IMR-90 (cell line): Measurements from ENCODE around the gene PTPN4. TPM values are rescaled to one million over a fixed set of nuclear protein-coding genes. Genes with fewer than 3 reads are reported as not detected.

Experiments used
- ATAC-seq: fragments of 200-7000 bp; cut with Tn5 transposase; 2 replicates; pipeline ENCODE4 v1.9.1; 2020; ENCODE audit warnings: low read depth, mild to moderate bottlenecking, moderate library complexity
- BruUV-seq: library from RNA; stranded (reverse); fragments of 400-500 nt; replicated peaks from 2 replicates; lab custom pipeline; 2021; lab: Mats Ljungman, UMichigan
- CTCF ChIA-PET: fragments of 300-600 bp; formaldehyde crosslinking; extraction: SDS; loops from one replicate; lab custom pipeline; 2021; ENCODE audit warnings: antibody characterized with exemption; lab: Yijun Ruan, JAX
- POLR2A ChIA-PET: fragments of 300-600 bp; sonication (Branson Sonifier 250); formaldehyde crosslinking; loops from one replicate; lab custom pipeline; 2022; ENCODE audit warnings: antibody characterized with exemption; ENCODE audit not compliant: unreplicated experiment; lab: Charles Lee
- DNase-seq: peaks from one replicate; pipeline ENCODE4 v3.0.0; 2013
- H2AFZ ChIP-seq: replicated peaks from 2 replicates; pipeline ENCODE3; 2013; ENCODE audit warnings: low read length, mild to moderate bottlenecking; ENCODE audit not compliant: poor library complexity
- H2AK5ac ChIP-seq: 2 replicates; pipeline ENCODE4 v1.6.1; 2013; ENCODE audit warnings: low read depth, low read length, inconsistent platforms
- H2AK9ac ChIP-seq: replicated peaks from 2 replicates; pipeline ENCODE3; 2013; ENCODE audit warnings: mild to moderate bottlenecking, low read depth, low read length, moderate library complexity; ENCODE audit not compliant: poor library complexity
- H2BK120ac ChIP-seq: 2 replicates; pipeline ENCODE4 v1.6.1; 2013; ENCODE audit warnings: low read depth, low read length, inconsistent platforms
- H2BK15ac ChIP-seq: 3 replicates; pipeline ENCODE4 v1.6.1; 2013; ENCODE audit warnings: low read depth, low read length, inconsistent platforms
- H2BK20ac ChIP-seq: 2 replicates; pipeline ENCODE4 v1.6.1; 2013; ENCODE audit warnings: low read depth, mild to moderate bottlenecking, inconsistent platforms, low read length, moderate library complexity
- H2BK5ac ChIP-seq: 2 replicates; pipeline ENCODE4 v1.6.1; 2013; ENCODE audit warnings: mild to moderate bottlenecking, low read depth, low read length, inconsistent platforms; ENCODE audit not compliant: poor library complexity, severe bottlenecking
- H3K14ac ChIP-seq: replicated peaks from 2 replicates; pipeline ENCODE4 v1.6.1; 2013; ENCODE audit warnings: low read depth, low read length, inconsistent platforms
- H3K18ac ChIP-seq: 2 replicates; pipeline ENCODE4 v1.6.1; 2013; ENCODE audit warnings: low read depth, low read length, control low read depth
- H3K23ac ChIP-seq: 2 replicates; pipeline ENCODE4 v1.6.1; 2013; ENCODE audit warnings: low read depth, low read length, inconsistent platforms
- H3K27ac ChIP-seq: 2 replicates; pipeline ENCODE4 v1.5.1; 2013; ENCODE audit warnings: mild to moderate bottlenecking, control low read depth, low read length; ENCODE audit not compliant: insufficient read depth
- H3K27me3 ChIP-seq: 2 replicates; pipeline ENCODE4 v1.6.1; 2013; ENCODE audit warnings: low read length; ENCODE audit not compliant: control insufficient read depth, insufficient read depth
- H3K36me3 ChIP-seq: 2 replicates; pipeline ENCODE4 v1.6.1; 2013; ENCODE audit warnings: low read length, mixed read lengths; ENCODE audit not compliant: control insufficient read depth, insufficient read depth
- H3K4ac ChIP-seq: 2 replicates; pipeline ENCODE4 v1.6.1; 2013; ENCODE audit warnings: low read depth, low read length, inconsistent platforms
- H3K4me1 ChIP-seq: 2 replicates; pipeline ENCODE4 v1.6.1; 2013; ENCODE audit warnings: low read length, mixed read lengths; ENCODE audit not compliant: control insufficient read depth, insufficient read depth
- H3K4me2 ChIP-seq: 2 replicates; pipeline ENCODE4 v1.6.1; 2013; ENCODE audit warnings: low read depth, mild to moderate bottlenecking, control low read depth, low read length, moderate library complexity
- H3K4me3 ChIP-seq: 2 replicates; pipeline ENCODE4 v1.5.1; 2013; ENCODE audit warnings: low read depth, mild to moderate bottlenecking, control low read depth, low read length, moderate library complexity; ENCODE audit not compliant: insufficient read depth
- H3K56ac ChIP-seq: 2 replicates; pipeline ENCODE4 v1.6.1; 2013; ENCODE audit warnings: low read length, inconsistent platforms; ENCODE audit not compliant: insufficient read depth; ENCODE audit errors: extremely low read depth
- H3K79me1 ChIP-seq, 2 experiments: 2 replicates each; pipeline ENCODE4 v1.6.1; 2013; ENCODE audit warnings: low read length in 2 of 2, inconsistent platforms in 1 of 2, low read depth in 1 of 2
- H3K9ac ChIP-seq: 2 replicates; pipeline ENCODE4 v1.6.1; 2013; ENCODE audit warnings: low read depth, low read length, control low read depth
- H3K9me1 ChIP-seq: 2 replicates; pipeline ENCODE4 v1.6.1; 2013; ENCODE audit warnings: low read length, inconsistent platforms; ENCODE audit not compliant: insufficient read depth
- H3K9me3 ChIP-seq: 2 replicates; pipeline ENCODE4 v1.6.1; 2013; ENCODE audit warnings: low read length; ENCODE audit not compliant: control insufficient read depth, insufficient read depth
- H4K20me1 ChIP-seq: 2 replicates; pipeline ENCODE4 v1.6.1; 2013; ENCODE audit warnings: low read length, inconsistent platforms; ENCODE audit not compliant: insufficient read depth
- H4K5ac ChIP-seq: 2 replicates; pipeline ENCODE4 v1.6.1; 2013; ENCODE audit warnings: mild to moderate bottlenecking, low read depth, low read length, control low read depth
- H4K8ac ChIP-seq, 2 experiments: 2 replicates each; pipeline ENCODE4 v1.6.1; 2013; ENCODE audit warnings: low read depth in 2 of 2, low read length in 2 of 2, control low read depth in 1 of 2, inconsistent platforms in 1 of 2
- H4K91ac ChIP-seq: 2 replicates; pipeline ENCODE4 v1.6.1; 2013; ENCODE audit warnings: low read depth, low read length, inconsistent platforms; ENCODE audit not compliant: insufficient read depth
- BHLHE40 ChIP-seq: fragments of 150-350 bp; IDR thresholded peaks from 2 replicates; pipeline ENCODE4 v1.6.1; 2016; ENCODE audit warnings: mild to moderate bottlenecking, low read depth, low read length
- CEBPB ChIP-seq: IDR thresholded peaks from 2 replicates; pipeline ENCODE4 v1.6.1; 2012; ENCODE audit warnings: low read depth, low read length, improper control_type of control experiment
- CHD1 ChIP-seq: IDR thresholded peaks from 2 replicates; pipeline ENCODE4 v1.6.1; 2012; ENCODE audit warnings: low read depth, low read length, improper control_type of control experiment
- CTCF ChIP-seq: conservative IDR thresholded peaks from 2 replicates; pipeline ENCODE4 v1.5.1; 2012; ENCODE audit warnings: mild to moderate bottlenecking, low read depth, low read length, improper control_type of control experiment
- MAFK ChIP-seq: IDR thresholded peaks from 2 replicates; pipeline ENCODE4 v1.6.1; 2012; ENCODE audit warnings: low read depth, low read length, improper control_type of control experiment
- MAZ ChIP-seq: IDR thresholded peaks from 2 replicates; pipeline ENCODE4 v1.6.1; 2012; ENCODE audit warnings: low read depth, mild to moderate bottlenecking, low read length, improper control_type of control experiment, moderate library complexity, borderline replicate concordance
- RAD21 ChIP-seq: IDR thresholded peaks from 2 replicates; pipeline ENCODE4 v1.6.1; 2012; ENCODE audit warnings: low read length, improper control_type of control experiment
- RCOR1 ChIP-seq: IDR thresholded peaks from 2 replicates; pipeline ENCODE4 v1.6.1; 2012; ENCODE audit warnings: mild to moderate bottlenecking, low read length, improper control_type of control experiment; ENCODE audit not compliant: insufficient replicate concordance
- RFX5 ChIP-seq: IDR thresholded peaks from 2 replicates; pipeline ENCODE4 v1.8.0; 2012; ENCODE audit warnings: low read depth, mild to moderate bottlenecking, low read length, moderate library complexity
- SMC3 ChIP-seq: fragments of 150-350 bp; IDR thresholded peaks from 2 replicates; pipeline ENCODE4 v1.6.1; 2016; ENCODE audit warnings: low read depth, mild to moderate bottlenecking, antibody characterized with exemption, low read length, moderate library complexity
- USF2 ChIP-seq: fragments of 150-350 bp; IDR thresholded peaks from 2 replicates; pipeline ENCODE4 v1.6.1; 2017; ENCODE audit warnings: mild to moderate bottlenecking, antibody characterized with exemption, low read length, low read depth
- WGBS, 2 experiments: methylation state at CpG; one replicate each; pipeline versions ENCODE4 v1.1.5 to v1.1.7; 2013; ENCODE audit warnings: missing lambda C conversion rate in 2 of 2; ENCODE audit not compliant: insufficient read length in 1 of 2; ENCODE audit errors: extremely low coverage in 2 of 2; 5-methylcytosine and 5-hydroxymethylcytosine counted together
- dilution Hi-C: fragments of 300-500 bp; cut with HindIII; formaldehyde crosslinking; loops from one replicate; pipeline ENCODE4 v1.14.3; 2018; ENCODE audit warnings: low sequenced_read_pairs; ENCODE audit not compliant: unreplicated experiment
- in situ Hi-C: fragments of 300-500 bp; cut with MboI; formaldehyde crosslinking; loops from 3 replicates; pipeline ENCODE4 v1.14.3; 2019; ENCODE audit warnings: low sequenced_read_pairs, inconsistent platforms, mixed read lengths
- intact Hi-C: fragments of 100-400 bp; cut with micrococcal nuclease; formaldehyde crosslinking; loops from 2 replicates; pipeline ENCODE4 v1.10.0; 2022
- polyA plus RNA-seq, 3 experiments: library from polyadenylated mRNA; depleted of rRNA; stranded (reverse); fragments of >200 nt; gene quantifications; 2 replicates each; pipeline ENCODE4 v1.2.3, GENCODE V29; 2012; ENCODE audit warnings: low replicate concordance in 1 of 3
- total RNA-seq: library from RNA; depleted of rRNA; stranded (reverse); fragments of >200 nt; gene quantifications from 2 replicates; pipeline ENCODE4 v1.2.3, GENCODE V29; 2012
- TF ChIP-seq, protein P1 (sequence below): fragments of 150-350 bp; IDR thresholded peaks from 2 replicates; pipeline ENCODE4 v1.6.1; 2016; ENCODE audit warnings: low read depth, mild to moderate bottlenecking, low read length, moderate library complexity, borderline replicate concordance

PTPN4 gene
- total and polyA plus RNA-seq, 2 of the 4 experiments (the other 2 are of a cell fraction) = 2.9 to 19.2 TPM

DNA sequence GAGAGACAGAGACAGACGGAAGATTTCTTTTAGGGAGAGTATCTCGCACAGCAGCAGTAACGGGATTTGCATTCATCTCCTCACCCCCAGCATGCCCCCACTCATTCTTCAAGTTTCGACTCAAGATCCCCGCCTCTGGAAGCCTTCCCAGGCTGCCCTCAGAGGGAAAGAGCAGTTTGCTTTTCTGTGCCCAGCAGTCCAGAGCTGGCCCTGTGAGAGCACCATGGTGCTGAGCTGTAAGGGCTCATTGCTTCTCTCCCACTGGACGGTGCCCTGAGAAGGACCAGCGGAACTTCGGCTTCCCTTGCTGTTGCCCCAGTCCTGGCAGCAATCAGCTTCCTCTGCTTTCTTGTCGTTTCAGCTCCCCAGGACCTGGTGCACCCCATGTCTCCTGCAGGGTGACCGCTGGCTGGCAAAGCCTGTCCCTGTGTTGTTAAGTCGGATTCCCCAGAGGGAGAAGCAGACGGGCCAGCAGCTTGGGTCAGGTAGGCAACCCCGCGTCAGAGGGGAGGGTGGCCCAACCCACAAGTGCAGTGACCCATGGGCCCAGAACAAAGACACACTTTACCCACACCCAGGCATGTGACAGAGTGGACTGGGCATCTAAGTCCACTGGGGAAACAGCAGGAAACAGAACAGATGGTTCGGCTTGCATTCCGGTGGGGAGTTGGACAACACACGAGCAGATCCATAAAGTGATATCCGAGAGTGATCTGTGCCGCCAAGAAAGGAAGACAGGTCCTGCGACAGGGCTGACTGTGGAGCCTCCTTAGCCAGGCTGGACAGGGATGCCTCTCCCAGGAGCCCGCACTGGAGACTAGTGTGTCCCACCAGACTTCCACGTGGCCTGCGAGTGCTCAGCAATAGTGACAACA lies 44.1 kb upstream of the PTPN4 start (continued):
- no peak for TF ChIP-seq RFX5

GRCh38 chr2:119716284-119716672 lies 43.4 kb upstream of the PTPN4 start:
- ChIA-PET POLR2A (no interaction called here), CTCF (interaction anchor here (0.9 kb wide), 1 partner anchor 13 kb away, joined by 3 read pairs; no protein-coding TSS in a partner anchor)
- peaks cover 44% of the 10 kb centered on the region for H3K27me3 ChIP-seq

More at GRCh38 chr2:119716284-119716672, 43.4 kb upstream of the PTPN4 start:
- H4K8ac ChIP-seq = no peak overlapping the region
- in situ Hi-C loops = no loop called here
- no peak overlapping the region for H2BK5ac ChIP-seq
- no TSS peak for BruUV-seq
- H3K56ac ChIP-seq = no peak overlapping the region
- 0 out of 2 replicates have a peak, but pooled peaks cover 3% of the 10 kb centered on the region for H3K4me1 ChIP-seq
- no peak for ATAC-seq
- H3K4me3 ChIP-seq = no peak overlapping the region
- no peak overlapping the region for H2AFZ ChIP-seq
- H2BK120ac ChIP-seq = no peak overlapping the region
- no peak overlapping the region for H2BK20ac ChIP-seq
- H4K91ac ChIP-seq = no peak overlapping the region
- H2BK15ac ChIP-seq = no peak overlapping the region
- intact Hi-C loops = no loop called here
- H3K4me2 ChIP-seq = no peak overlapping the region
- no peak overlapping the region for H3K4ac ChIP-seq
- WGBS, 2 experiments = 53% methylated on average over 2 of the region's 6 CpGs; no CpG with 5 or more reads in 1 of the 2 experiments
- DNase-seq = no peak
- no peaks in the 10 kb centered on the region for H3K36me3 ChIP-seq
- dilution Hi-C loops = no loop called here
- H3K23ac ChIP-seq = no peak overlapping the region
- no peak overlapping the region for H3K18ac ChIP-seq
- no peaks in the 10 kb centered on the region for H4K20me1 ChIP-seq
- H3K79me1 ChIP-seq = no peaks in the 10 kb centered on the region
- no peak overlapping the region for H4K5ac ChIP-seq
- H2AK5ac ChIP-seq = no peak overlapping the region
- no peak overlapping the region for H3K14ac ChIP-seq
- 0 out of 2 replicates have a peak, but pooled peaks cover 3% of the 10 kb centered on the region for H3K9me1 ChIP-seq
- no peak overlapping the region for H2AK9ac ChIP-seq
- TF ChIP-seq, protein P1, sequence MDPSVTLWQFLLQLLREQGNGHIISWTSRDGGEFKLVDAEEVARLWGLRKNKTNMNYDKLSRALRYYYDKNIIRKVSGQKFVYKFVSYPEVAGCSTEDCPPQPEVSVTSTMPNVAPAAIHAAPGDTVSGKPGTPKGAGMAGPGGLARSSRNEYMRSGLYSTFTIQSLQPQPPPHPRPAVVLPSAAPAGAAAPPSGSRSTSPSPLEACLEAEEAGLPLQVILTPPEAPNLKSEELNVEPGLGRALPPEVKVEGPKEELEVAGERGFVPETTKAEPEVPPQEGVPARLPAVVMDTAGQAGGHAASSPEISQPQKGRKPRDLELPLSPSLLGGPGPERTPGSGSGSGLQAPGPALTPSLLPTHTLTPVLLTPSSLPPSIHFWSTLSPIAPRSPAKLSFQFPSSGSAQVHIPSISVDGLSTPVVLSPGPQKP = no peak
- TF ChIP-seq MAFK (no peak), CHD1 (no peak), RCOR1 (no peak), SMC3 (no peak), RAD21 (no peak), USF2 (no peak), MAZ (no peak), BHLHE40 (no peak), RFX5 (no peak), CTCF (no peak), CEBPB (no peak)
- H3K9ac ChIP-seq = no peak overlapping the region
- H3K27ac ChIP-seq = no peak overlapping the region
- H3K9me3 ChIP-seq = peaks cover 3% of the 10 kb centered on the region
